ENCODE measurements around the gene KCNMB4.

- TF ChIP-seq CTCF (IDR thresholded peaks at IDR 0.05) (no peak), POLR2A (IDR thresholded peaks at IDR 0.05) (no peak)
Observed at GRCh38 chr12:70463997-70464396, 97.9 kb downstream of the KCNMB4 start.
